ENCODE measurements around the gene MVB12A. TPM values are rescaled to one million over a fixed set of nuclear protein-coding genes. Genes with fewer than 3 reads are reported as not detected.

Gene MVB12A
- total RNA-seq, 1 donor from 2014 or later = 23.3 TPM

DNA sequence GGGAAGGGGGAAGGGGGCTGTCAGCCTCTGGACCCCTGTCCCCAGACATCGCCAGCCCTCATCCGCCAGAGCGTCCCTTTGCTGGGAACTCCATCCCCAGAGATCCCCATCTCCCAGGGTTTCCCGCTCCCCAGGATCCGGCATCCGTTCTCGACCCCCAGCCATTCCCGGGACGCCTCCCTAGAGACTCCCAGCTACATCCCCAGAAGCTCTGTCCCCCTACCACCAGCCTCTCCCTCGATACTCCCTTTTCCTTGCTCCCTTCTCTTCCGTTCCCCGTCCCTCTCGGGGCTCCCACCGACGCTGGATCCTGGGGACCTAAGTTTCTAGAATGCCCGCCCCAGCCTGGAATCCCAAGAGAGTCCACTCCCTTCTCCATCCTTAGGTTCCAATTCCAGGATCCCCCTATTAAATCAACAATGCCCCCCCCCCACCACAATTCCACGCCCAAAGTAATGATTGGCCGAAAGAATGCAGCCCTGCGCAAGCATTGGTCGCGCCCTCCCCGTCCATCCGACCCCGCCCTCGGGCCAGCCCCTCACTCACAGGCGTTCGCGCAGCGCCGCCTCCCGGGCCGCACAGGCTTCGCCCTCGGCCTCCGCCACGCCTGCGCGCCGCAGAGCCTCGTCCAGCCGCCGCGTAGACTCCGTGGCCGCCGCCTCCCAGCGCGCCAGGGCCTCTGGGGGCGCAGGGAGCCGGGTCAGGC is 29.0 kb upstream of the MVB12A start:
- H3K27ac Mint-ChIP-seq = peak overlapping the region; percentile 24
- no peaks in the 10 kb centered on the region for H3K9me3 Mint-ChIP-seq
- POLR2A ChIA-PET = interaction anchor here (0.6 to 2.5 kb wide), 5 partner anchors 8 to 376 kb away, joined by 3 to 8 read pairs (median 6); partner anchors contain the start of gene ANO8

DNA sequence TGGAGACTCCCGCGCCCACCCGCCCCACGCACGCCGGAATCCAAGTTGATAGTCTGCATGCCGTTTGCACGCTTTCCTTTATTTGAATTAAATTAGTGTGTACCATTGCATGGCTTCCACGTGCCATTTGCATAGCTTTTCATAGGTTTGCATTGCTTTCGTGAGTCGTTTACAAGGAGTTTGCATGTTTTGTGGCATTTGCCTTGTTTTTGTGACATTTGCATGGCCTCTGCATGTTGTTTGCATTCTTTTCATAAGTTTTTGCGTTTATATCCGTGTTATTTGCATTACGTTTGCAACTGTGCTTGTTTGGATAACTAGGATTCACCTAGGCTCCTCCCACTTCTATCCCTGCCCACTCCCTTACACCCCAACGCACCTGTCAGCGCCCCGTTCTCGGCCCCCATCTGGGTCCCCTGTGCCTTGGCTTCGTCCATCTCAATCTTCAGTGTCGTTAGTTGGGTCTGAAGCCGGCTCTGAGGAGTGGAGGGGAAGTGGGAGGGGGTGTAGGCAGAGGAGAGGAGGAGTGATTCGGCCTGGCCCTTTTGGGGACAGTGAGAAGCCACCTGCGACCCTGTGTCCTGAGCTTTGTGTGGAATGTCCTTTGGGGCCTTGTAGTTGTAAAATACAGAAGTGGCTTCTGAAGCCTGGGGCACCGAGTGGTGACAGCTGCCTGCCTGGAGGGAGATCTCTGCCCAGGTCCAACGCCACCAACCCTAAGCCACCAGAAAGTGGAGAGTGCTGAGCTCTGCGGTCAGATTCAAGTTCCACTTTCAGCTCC is 28.3 kb upstream of the MVB12A start:
- Mint-ChIP-seq H3K27ac (no peak overlapping the region), H3K36me3 (ENCODE audit: low read depth) (no peaks in the 10 kb centered on the region), H3K27me3 (no peaks in the 10 kb centered on the region), H3K4me1 (peaks cover 21% of the 10 kb centered on the region), H3K9me3 (no peaks in the 10 kb centered on the region), H3K4me3 (peak overlapping the region; percentile 62)
- intact Hi-C loops (cut with micrococcal nuclease) = loop anchor here (1.0 to 5.0 kb wide), 4 partner anchors 14 to 314 kb away; partner anchors contain the start of genes BST2, HAUS8 and MYO9B
- no peak for ATAC-seq (ENCODE audit: low read depth)
- DNase-seq = no peak
- ChIA-PET CTCF (interaction anchor here (0.6 to 0.7 kb wide), 2 partner anchors 9 to 282 kb away, joined by 3 to 4 read pairs; no protein-coding TSS in a partner anchor), POLR2A (interaction anchor here (0.6 to 1.2 kb wide), 9 partner anchors 8 to 375 kb away, joined by 3 to 12 read pairs (median 4); partner anchors contain the start of genes BST2 and MVB12A)
- TF ChIP-seq, protein P1, sequence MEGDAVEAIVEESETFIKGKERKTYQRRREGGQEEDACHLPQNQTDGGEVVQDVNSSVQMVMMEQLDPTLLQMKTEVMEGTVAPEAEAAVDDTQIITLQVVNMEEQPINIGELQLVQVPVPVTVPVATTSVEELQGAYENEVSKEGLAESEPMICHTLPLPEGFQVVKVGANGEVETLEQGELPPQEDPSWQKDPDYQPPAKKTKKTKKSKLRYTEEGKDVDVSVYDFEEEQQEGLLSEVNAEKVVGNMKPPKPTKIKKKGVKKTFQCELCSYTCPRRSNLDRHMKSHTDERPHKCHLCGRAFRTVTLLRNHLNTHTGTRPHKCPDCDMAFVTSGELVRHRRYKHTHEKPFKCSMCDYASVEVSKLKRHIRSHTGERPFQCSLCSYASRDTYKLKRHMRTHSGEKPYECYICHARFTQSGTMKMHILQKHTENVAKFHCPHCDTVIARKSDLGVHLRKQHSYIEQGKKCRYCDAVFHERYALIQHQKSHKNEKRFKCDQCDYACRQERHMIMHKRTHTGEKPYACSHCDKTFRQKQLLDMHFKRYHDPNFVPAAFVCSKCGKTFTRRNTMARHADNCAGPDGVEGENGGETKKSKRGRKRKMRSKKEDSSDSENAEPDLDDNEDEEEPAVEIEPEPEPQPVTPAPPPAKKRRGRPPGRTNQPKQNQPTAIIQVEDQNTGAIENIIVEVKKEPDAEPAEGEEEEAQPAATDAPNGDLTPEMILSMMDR (IDR thresholded peaks at IDR 0.05) = no peak

More for the DNA sequence above, 29.0 kb upstream of the MVB12A start:
- Mint-ChIP-seq H3K4me1 (peaks cover 21% of the 10 kb centered on the region), H3K4me3 (peak overlapping the region; percentile 86), H3K36me3 (ENCODE audit: low read depth) (no peaks in the 10 kb centered on the region), H3K27me3 (no peaks in the 10 kb centered on the region)
- CTCF ChIA-PET = no interaction called here
- ATAC-seq (ENCODE audit: low read depth) (peak; percentile 100), DNase-seq (peak; percentile 85)
- TF ChIP-seq, protein P1 (IDR thresholded peaks at IDR 0.05) = no peak
- intact Hi-C loops (cut with micrococcal nuclease) = loop anchor here (1.0 to 5.0 kb wide), 4 partner anchors 14 to 314 kb away; partner anchors contain the start of genes BST2, HAUS8 and MYO9B

DNA sequence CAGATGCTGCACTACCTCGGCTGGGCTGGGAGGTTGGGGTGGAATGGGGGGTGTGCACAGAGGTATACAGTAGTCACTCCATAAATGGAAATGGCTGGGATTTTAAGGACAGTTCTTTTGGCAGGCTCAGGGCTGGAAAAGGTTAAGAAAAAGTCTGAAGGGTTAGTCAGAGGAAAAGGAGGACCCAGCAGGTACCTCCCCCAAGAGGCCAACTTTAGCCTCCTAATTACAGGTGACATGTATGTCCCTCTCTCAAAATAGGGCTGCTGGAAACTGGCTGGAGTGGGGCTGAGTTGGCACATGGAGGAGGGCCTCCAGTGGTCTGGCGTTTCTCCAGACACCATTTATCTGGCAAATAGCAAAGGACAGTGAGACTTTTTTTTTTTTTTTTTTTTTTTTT is 26.8 kb upstream of the MVB12A start:
- Mint-ChIP-seq H3K4me1 (peaks cover 21% of the 10 kb centered on the region), H3K36me3 (ENCODE audit: low read depth) (peaks cover 7% of the 10 kb centered on the region), H3K4me3 (no peak overlapping the region), H3K27ac (no peak overlapping the region), H3K9me3 (no peaks in the 10 kb centered on the region), H3K27me3 (no peaks in the 10 kb centered on the region)
- TF ChIP-seq, protein P1 (IDR thresholded peaks at IDR 0.05) = no peak
- ATAC-seq (ENCODE audit: low read depth) = no peak
- ChIA-PET CTCF (no interaction called here), POLR2A (no interaction called here)
- no peak for DNase-seq
- intact Hi-C loops (cut with micrococcal nuclease) = loop anchor here (5.0 kb wide), 1 partner anchor 316 kb away; the partner anchor contains the start of genes HAUS8 and MYO9B

DNA sequence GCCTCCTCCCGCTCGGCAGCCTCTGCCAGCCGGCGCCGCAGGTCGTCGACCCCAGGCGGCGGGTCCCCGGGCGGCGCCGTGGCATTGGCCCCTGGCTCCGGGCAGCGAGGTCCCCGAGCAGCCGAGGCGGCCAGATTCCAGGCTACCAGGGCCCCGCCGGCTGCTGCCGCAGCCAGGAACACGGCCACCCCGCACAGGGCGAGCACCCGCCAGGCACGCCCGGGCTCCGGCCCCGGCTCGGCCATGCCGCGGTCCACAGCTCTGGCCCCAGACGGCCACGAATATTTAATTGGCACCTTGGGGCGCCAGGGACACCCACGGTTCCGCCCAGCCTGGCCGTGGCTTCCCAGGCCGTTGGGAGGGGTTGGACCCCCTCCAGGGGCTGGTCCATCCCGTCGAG is 25.9 kb upstream of the MVB12A start, which contains the start of gene CCDC194:
CCDC194 (minus strand) TSS at position 283 of the 400 bp plus-strand sequence; CDS start at position 245, 38 bp downstream.
- intact Hi-C loops (cut with micrococcal nuclease) = loop anchor here (5.0 kb wide), 1 partner anchor 317 kb away; the partner anchor contains the start of genes HAUS8 and MYO9B
- ChIA-PET CTCF (interaction anchor here (0.6 kb wide), 1 partner anchor 81 kb away, joined by 3 read pairs; no protein-coding TSS in a partner anchor), POLR2A (interaction anchor here (0.7 to 0.9 kb wide), 2 partner anchors 11 to 47 kb away, joined by 3 to 4 read pairs; partner anchors contain the start of gene BST2)
- ATAC-seq (ENCODE audit: low read depth) (no peak), DNase-seq (no peak)
- H3K4me1 Mint-ChIP-seq = peaks cover 21% of the 10 kb centered on the region
- no peak within 1 kb of the TSS for H3K4me3 Mint-ChIP-seq
- H3K36me3 Mint-ChIP-seq (ENCODE audit: low read depth) = peaks cover 10% of the 10 kb centered on the region
- H3K9me3 Mint-ChIP-seq = no peaks in the 10 kb centered on the region
- no peaks in the 10 kb centered on the region for H3K27me3 Mint-ChIP-seq
- TF ChIP-seq, protein P1 (IDR thresholded peaks at IDR 0.05) = no peak
- H3K27ac Mint-ChIP-seq = no peak within 1 kb of the TSS
